Measurements from ENCODE around the gene TNFSF18.

The TNFSF18 gene

DNA sequence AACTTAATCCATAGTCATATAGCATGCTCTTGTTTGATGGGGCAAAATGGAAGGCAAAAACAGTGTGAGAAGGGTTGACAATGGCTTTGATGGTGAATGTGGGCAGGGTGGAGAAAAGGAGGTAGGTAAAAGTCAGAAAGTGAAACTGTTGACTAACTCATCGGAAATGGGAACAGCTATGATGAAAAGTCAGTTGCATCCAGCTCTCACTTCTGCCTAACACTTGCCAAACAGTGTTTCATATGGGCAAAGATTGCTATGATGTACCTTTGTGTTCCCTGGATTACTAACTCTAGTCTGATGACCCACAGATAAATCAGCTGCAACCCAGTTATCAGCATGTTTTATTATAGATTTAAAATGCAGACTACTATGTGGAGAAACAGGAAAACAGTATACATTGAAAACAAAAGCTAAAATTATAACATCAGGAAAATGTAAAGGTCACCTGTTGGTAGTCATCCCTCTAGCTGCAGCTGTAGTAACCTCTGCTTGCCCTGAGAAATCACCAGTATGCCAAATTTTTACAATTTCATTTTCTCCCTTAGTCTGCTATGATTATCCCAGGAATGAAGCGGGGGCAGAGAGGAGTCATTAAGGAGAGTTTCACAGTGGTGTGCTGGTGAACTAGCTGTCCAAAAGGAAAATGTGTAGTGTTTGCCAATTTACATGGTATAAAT is 11.7 kb downstream of the TNFSF18 start:
- no peak for DNase-seq (ENCODE audit: low spot score)

DNA sequence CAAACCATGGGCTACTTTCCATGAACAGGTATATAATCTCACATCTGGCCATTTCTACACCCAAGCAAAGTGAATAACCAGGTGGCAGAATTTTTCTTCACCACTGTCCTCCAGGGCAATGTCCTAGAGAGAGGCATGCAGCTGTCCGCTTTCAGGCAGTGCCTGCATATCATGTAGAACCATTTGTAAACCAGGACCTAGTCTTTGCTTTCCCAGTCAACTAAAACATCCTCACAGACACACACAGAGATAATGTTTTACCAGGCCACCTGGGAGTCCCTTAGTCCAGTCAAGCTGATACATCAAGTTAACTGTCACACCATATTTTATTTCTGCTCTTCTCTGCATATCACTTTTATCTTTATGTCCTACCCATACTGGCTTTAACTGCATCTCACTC is 26.2 kb downstream of the TNFSF18 start:
- no peak for DNase-seq (ENCODE audit: low spot score)

GRCh38 chr1:173023343-173023742 is 27.4 kb downstream of the TNFSF18 start:
- DNase-seq (ENCODE audit: low spot score) = no peak

- no peak for DNase-seq (ENCODE audit: low spot score)
Observed at GRCh38 chr1:173020138-173020750, 30.5 kb downstream of the TNFSF18 start.

- DNase-seq (ENCODE audit: low spot score) = no peak
Observed at GRCh38 chr1:173017792-173018191, 32.9 kb downstream of the TNFSF18 start.

DNA sequence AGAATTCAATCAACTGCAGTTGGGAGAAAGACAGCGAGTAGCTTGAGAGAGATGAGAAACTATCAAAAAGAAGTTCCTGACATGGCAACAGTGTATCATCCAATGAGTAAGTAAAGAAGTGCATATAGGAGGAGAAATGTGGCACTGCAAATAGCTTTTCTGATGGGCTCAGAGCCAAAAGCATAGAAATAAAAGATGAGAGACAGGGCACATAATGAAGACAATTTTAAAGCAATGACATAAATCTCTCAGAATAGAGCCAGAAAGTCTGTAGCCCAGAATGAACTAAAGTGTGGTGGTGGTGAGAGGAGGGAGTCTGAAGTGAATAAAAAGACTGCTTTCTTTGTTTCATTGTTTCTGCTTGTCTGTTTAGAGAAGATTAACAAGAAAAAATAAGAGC is 34.3 kb downstream of the TNFSF18 start:
- no peak for DNase-seq (ENCODE audit: low spot score)

GRCh38 chr1:173015629-173016028 is 35.1 kb downstream of the TNFSF18 start:
- DNase-seq (ENCODE audit: low spot score) = no peak

GRCh38 chr1:173014160-173014559 is 36.6 kb downstream of the TNFSF18 start:
- no peak for DNase-seq (ENCODE audit: low spot score)

- no peak for DNase-seq (ENCODE audit: low spot score)
Observed at GRCh38 chr1:173012126-173012525, 38.6 kb downstream of the TNFSF18 start.

GRCh38 chr1:173009597-173009996 is 41.1 kb downstream of the TNFSF18 start:
- no peak for DNase-seq (ENCODE audit: low spot score)

DNA sequence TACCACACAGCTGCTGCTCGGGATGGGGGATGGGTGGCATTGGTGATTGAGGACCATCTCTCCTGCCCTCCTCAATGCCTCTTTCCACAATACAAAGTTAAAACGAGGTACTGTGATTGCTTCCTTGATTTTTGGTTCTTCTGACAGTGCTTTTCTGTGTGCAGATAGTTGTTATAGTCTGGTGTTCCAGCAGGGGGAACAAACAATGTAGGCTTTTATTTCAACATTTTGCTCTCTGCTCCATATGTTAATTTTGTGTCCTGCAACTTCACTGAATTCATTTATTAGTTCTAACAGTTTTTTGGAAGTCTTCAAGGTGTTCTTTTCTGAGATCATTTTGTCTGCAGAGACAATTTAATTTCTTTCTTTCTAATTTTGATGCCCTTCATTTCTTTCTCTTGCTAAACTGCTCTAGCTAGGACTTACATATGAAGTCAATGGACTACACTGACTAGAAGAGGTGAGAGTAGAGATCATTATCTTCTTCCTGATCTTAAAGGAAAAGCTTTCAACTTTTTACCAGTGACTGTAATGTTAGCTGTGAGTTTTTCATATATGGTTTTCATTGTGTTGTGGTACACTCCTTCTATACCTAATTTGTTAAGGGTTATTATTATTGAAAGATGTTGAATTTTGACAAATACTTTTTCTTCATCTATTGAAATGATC is 45.4 kb downstream of the TNFSF18 start:
- DNase-seq (ENCODE audit: low spot score) = no peak

GRCh38 chr1:173002891-173003838 is 47.6 kb downstream of the TNFSF18 start:
- DNase-seq (ENCODE audit: low spot score) = no peak

- no peak for DNase-seq (ENCODE audit: low spot score)
Observed at GRCh38 chr1:172999349-172999748, 51.4 kb downstream of the TNFSF18 start.

GRCh38 chr1:172997941-172998361 is 52.8 kb downstream of the TNFSF18 start:
- no peak for DNase-seq (ENCODE audit: low spot score)

DNA sequence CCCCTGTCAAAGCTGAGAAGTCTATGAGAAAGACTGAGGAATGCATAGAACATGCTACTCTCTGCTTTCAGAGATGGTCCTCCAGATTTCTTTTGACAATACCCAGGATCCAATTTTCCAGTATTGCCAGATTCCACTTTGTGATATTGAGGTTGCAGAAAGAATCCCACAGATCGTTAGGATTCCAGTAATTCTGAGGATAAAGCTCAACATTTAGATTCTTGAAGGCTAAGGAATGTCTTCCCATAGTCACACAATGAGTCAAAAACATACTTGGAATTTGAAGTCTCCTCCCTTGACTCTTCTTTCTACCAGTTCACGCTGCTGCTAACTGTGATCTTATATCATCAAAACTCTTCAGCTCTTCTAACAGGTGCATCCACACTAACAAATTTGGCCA is 57.1 kb downstream of the TNFSF18 start:
- DNase-seq (ENCODE audit: low spot score) = peak; percentile 33

- DNase-seq (ENCODE audit: low spot score) = no peak
Observed at GRCh38 chr1:172991674-172992400, 58.9 kb downstream of the TNFSF18 start.

DNA sequence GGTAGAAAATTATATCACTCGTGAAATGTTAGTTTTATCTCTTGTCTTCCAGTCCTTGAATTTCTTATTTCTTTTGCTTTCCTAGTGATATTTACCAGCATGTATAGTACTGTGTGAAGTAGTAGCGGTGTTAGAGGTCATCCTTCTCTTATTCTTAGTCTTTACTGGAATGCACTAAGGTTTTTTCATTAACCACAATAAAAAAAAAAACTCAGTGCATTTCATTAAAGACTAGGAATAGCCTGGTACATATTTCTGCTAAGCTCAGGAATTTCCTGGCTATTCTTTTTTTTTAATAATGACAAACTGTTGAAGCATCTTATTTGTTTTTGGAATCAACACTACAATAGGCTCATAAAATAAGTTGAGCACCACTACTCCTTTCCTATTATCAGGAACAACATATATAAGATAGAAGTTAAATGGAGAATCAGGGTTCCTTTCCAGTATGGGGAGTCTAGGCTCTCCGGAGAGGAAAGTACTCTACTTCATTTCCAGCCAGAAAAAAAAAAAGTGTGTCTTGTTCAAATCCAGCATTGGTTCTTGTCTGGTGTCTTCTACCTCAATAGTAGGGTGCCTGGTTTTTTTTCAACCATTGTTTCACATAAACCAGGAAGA is 60.0 kb downstream of the TNFSF18 start:
- DNase-seq (ENCODE audit: low spot score) = peak; percentile 40

Measured in hepatic stellate cell (primary cell).